Neural progenitor cell (in vitro differentiated cells): ENCODE results near the gene CLDN15. TPM values are rescaled to one million over a fixed set of nuclear protein-coding genes. Genes with fewer than 3 reads are reported as not detected.

Experiments used
- DNase-seq: peaks from one replicate; pipeline ENCODE4 v3.0.0-alpha.2; 2016; ENCODE audit warnings: low spot score
- H2AFZ ChIP-seq: fragments of 200-600 bp; sonication (generic); replicated peaks from 2 replicates; pipeline ENCODE4 v1.6.1; 2016; ENCODE audit warnings: antibody characterized with exemption
- H3F3A ChIP-seq: fragments of 200-600 bp; sonication (generic); 2 replicates; pipeline ENCODE4 v1.6.1; 2016; ENCODE audit warnings: antibody characterized with exemption, low read depth
- H3K27ac ChIP-seq: fragments of 200-600 bp; sonication (generic); 2 replicates; pipeline ENCODE4 v1.5.1; 2016; ENCODE audit warnings: mild to moderate bottlenecking
- H3K27me3 ChIP-seq: fragments of 200-600 bp; sonication (generic); 2 replicates; pipeline ENCODE4 v1.6.1; 2016; ENCODE audit warnings: mild to moderate bottlenecking, moderate library complexity
- H3K36me3 ChIP-seq: fragments of 200-600 bp; sonication (generic); 2 replicates; pipeline ENCODE4 v1.5.1; 2016
- H3K4me1 ChIP-seq: fragments of 200-600 bp; sonication (generic); 2 replicates; pipeline ENCODE4 v1.6.1; 2016; ENCODE audit warnings: mixed run types
- H3K4me2 ChIP-seq: fragments of 200-600 bp; sonication (generic); 2 replicates; pipeline ENCODE4 v1.6.1; 2016
- H3K4me3 ChIP-seq: fragments of 200-600 bp; sonication (generic); 2 replicates; pipeline ENCODE4 v1.5.1; 2016
- H3K79me2 ChIP-seq: fragments of 200-600 bp; sonication (generic); 2 replicates; pipeline ENCODE4 v1.6.1; 2016; ENCODE audit warnings: low read depth
- H3K9ac ChIP-seq: fragments of 200-600 bp; sonication (generic); 2 replicates; pipeline ENCODE4 v1.6.1; 2016
- H3K9me3 ChIP-seq: fragments of 200-600 bp; sonication (generic); 2 replicates; pipeline ENCODE4 v1.5.1; 2016; ENCODE audit warnings: low read depth
- H4K20me1 ChIP-seq: fragments of 200-600 bp; sonication (generic); 2 replicates; pipeline ENCODE4 v1.6.1; 2016; ENCODE audit warnings: low read depth
- H3K27ac Mint-ChIP-seq: 3 replicates; pipeline ENCODE4 v1.8.0; 2021; ENCODE audit warnings: mixed read lengths
- H3K27me3 Mint-ChIP-seq: 2 replicates; pipeline ENCODE4 v1.8.0; 2022; ENCODE audit warnings: low read depth, mild to moderate bottlenecking, inconsistent platforms, moderate library complexity, mixed read lengths; ENCODE audit not compliant: insufficient read depth
- H3K36me3 Mint-ChIP-seq: 3 replicates; pipeline ENCODE4 v1.8.0; 2021; ENCODE audit warnings: mixed read lengths
- H3K4me1 Mint-ChIP-seq: 3 replicates; pipeline ENCODE4 v1.8.0; 2021; ENCODE audit warnings: mixed read lengths
- H3K4me3 Mint-ChIP-seq: 3 replicates; pipeline ENCODE4 v1.8.0; 2021; ENCODE audit warnings: mild to moderate bottlenecking, moderate library complexity, mixed read lengths
- H3K9me3 Mint-ChIP-seq: 3 replicates; pipeline ENCODE4 v1.8.0; 2020; ENCODE audit warnings: mixed read lengths
- CTCF ChIP-seq: fragments of 200-600 bp; sonication (generic); IDR thresholded peaks from 2 replicates; pipeline ENCODE4 v1.5.1; 2017; ENCODE audit warnings: antibody characterized with exemption, mild to moderate bottlenecking
- EZH2 ChIP-seq: fragments of 200-600 bp; sonication (generic); IDR thresholded peaks from 2 replicates; pipeline ENCODE4 v1.6.1; 2017; ENCODE audit warnings: antibody characterized with exemption, mild to moderate bottlenecking, moderate library complexity
- EZH2phosphoT487 ChIP-seq: fragments of 200-600 bp; sonication (generic); IDR thresholded peaks from 2 replicates; pipeline ENCODE4 v1.6.1; 2017; ENCODE audit warnings: antibody characterized with exemption
- total RNA-seq: library from RNA; depleted of rRNA; stranded (reverse); fragments of >200 nt; gene quantifications from 2 replicates; pipeline ENCODE4 v1.2.3, GENCODE V29; 2015; ENCODE audit warnings: low replicate concordance

CLDN15 gene
- total RNA-seq, 1 donor from 2014 or later, result 1.2 TPM

DNA sequence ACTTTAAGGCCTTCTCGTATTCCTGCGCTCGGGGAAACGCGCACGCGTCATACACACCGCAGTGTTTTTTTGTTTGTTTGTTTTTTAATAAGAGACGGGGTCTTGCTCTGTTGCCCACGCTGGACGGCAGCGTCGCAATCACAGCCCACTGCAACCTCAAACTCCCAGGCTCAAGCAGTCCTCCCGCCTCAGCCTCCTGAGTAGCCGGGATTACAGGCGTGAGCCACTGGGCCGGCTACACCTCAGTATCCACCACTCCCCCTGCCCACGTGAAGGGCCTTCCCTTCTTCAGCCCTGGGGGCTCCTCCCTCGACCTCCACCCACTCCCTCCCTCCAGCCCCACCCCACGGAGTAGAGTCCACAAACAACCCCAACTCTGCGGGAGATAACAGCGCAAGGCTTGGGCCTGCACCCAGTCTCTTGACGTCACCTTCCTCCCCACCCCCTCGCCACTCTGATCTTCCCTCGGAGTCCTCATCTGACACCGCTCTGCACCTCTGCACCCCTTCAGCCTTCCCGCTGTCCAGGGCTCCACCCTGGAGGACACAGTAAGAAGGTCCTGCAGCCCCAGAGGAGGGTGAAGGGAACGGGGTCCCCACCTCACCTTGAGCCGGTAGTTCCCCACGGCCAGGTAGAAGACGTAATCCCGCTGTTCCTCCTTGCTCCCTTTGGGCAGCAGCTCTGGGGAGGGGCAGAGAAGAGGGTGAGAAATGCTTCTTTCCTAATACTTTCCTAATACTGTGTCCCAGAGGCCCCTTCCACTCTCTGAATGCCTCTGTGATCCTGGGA lies 2.8 kb upstream of the CLDN15 start:
- Mint-ChIP-seq H3K27me3 (peaks cover 6% of the 10 kb centered on the region), H3K4me1 (peaks cover 10% of the 10 kb centered on the region), H3K4me3 (no peak overlapping the region), H3K27ac (no peak overlapping the region), H3K36me3 (no peaks in the 10 kb centered on the region), H3K9me3 (no peaks in the 10 kb centered on the region)
- H3K36me3 ChIP-seq, result no peaks in the 10 kb centered on the region
- H3F3A ChIP-seq, result peaks cover 3% of the 10 kb centered on the region
- no peak overlapping the region for H3K4me3 ChIP-seq
- H2AFZ ChIP-seq, result no peak overlapping the region
- TF ChIP-seq CTCF (no peak), EZH2 (no peak), EZH2phosphoT487 (no peak)
- no peak for DNase-seq
- H3K9me3 ChIP-seq, result no peaks in the 10 kb centered on the region
- no peak overlapping the region for H3K9ac ChIP-seq
- H3K27ac ChIP-seq, result no peak overlapping the region
- peaks cover 24% of the 10 kb centered on the region for H3K79me2 ChIP-seq
- H3K4me2 ChIP-seq, result no peak overlapping the region
- peaks cover 3% of the 10 kb centered on the region for H3K4me1 ChIP-seq
- H3K27me3 ChIP-seq, result no peaks in the 10 kb centered on the region
- H4K20me1 ChIP-seq, result peaks cover 11% of the 10 kb centered on the region

DNA sequence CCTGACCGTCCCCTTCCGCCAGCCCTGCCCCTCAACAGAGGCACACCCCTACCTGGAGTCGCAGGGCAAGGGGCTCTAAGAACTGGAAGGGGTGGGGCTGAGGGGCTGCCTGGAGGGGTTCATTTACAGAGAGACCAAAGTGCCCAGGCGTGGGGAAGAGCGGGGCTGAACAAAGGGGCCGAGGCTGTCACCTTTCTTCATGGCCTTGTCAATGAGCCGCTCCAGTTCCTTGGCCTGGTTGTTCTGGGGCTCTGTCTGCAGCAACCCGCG lies 2.3 kb upstream of the CLDN15 start:
- Mint-ChIP-seq H3K9me3 (no peaks in the 10 kb centered on the region), H3K27me3 (peaks cover 4% of the 10 kb centered on the region), H3K27ac (no peak overlapping the region), H3K36me3 (no peaks in the 10 kb centered on the region), H3K4me3 (no peak overlapping the region), H3K4me1 (peaks cover 7% of the 10 kb centered on the region)
- no peak overlapping the region for H2AFZ ChIP-seq
- no peak overlapping the region for H3K4me2 ChIP-seq
- no peaks in the 10 kb centered on the region for H3K4me1 ChIP-seq
- H3K9me3 ChIP-seq, result no peaks in the 10 kb centered on the region
- H3K36me3 ChIP-seq, result no peaks in the 10 kb centered on the region
- peaks cover 11% of the 10 kb centered on the region for H4K20me1 ChIP-seq
- peaks cover 22% of the 10 kb centered on the region for H3K79me2 ChIP-seq
- no peak overlapping the region for H3K27ac ChIP-seq
- H3K4me3 ChIP-seq, result no peak overlapping the region
- H3K9ac ChIP-seq, result no peak overlapping the region
- no peaks in the 10 kb centered on the region for H3K27me3 ChIP-seq
- H3F3A ChIP-seq, result peaks cover 3% of the 10 kb centered on the region
- TF ChIP-seq CTCF (no peak), EZH2 (no peak), EZH2phosphoT487 (no peak)
- no peak for DNase-seq

DNA sequence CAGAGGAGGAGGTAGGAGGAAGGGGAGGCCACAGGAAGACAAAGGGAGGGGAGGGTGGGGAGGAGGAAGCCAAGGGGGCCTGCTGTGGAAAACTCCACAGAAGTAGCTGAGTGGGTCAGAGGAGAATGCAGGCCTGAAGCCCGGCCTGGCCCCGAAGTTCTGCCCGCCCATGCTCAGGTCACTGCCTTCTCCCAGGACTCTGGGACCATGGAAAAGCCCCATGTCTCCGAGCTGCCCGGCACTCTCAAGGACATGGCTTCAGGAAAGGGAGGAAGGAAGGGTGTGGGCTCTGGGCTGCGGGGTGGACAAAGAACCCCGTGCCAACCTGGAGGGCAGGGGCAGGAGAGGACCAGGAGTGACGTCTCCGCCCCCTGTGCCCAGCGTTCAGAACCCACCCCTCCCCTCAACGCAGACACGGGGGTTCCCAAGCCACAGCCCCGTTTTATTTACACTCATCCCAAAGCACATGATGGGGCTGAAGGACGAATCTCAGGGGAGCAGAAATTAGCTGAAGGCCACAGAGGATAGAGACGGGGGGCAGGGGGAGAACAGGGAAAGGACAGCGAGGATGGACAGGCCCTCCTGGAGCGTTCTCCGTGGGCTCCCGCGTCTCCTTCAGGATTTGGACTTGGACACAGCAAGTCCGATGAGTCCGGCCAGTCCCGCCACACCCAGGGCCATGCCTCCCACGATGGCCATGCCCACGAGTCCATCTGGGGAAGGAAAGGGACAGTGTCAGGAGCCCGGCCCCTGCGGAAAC lies 1.8 kb upstream of the CLDN15 start:
- H3K9ac ChIP-seq, result no peak overlapping the region
- H3F3A ChIP-seq, result peaks cover 4% of the 10 kb centered on the region
- no peak overlapping the region for H3K27ac Mint-ChIP-seq
- no peaks in the 10 kb centered on the region for H3K36me3 ChIP-seq
- H3K27me3 ChIP-seq, result no peaks in the 10 kb centered on the region
- DNase-seq, result no peak
- H2AFZ ChIP-seq, result no peak overlapping the region
- H3K4me3 ChIP-seq, result no peak overlapping the region
- peaks cover 9% of the 10 kb centered on the region for H3K4me1 Mint-ChIP-seq
- TF ChIP-seq EZH2 (no peak), EZH2phosphoT487 (no peak), CTCF (no peak)
- no peaks in the 10 kb centered on the region for H3K4me1 ChIP-seq
- peaks cover 12% of the 10 kb centered on the region for H4K20me1 ChIP-seq
- peaks cover 22% of the 10 kb centered on the region for H3K79me2 ChIP-seq
- no peak overlapping the region for H3K27ac ChIP-seq
- peaks cover 4% of the 10 kb centered on the region for H3K27me3 Mint-ChIP-seq
- no peaks in the 10 kb centered on the region for H3K9me3 ChIP-seq
- H3K4me3 Mint-ChIP-seq, result no peak overlapping the region
- no peaks in the 10 kb centered on the region for H3K9me3 Mint-ChIP-seq
- no peak overlapping the region for H3K4me2 ChIP-seq
- no peaks in the 10 kb centered on the region for H3K36me3 Mint-ChIP-seq
